SK-N-SH (cell line): Measurements from ENCODE around the gene TXNRD1.

Experiments
- CTCF ChIP-seq: fragments of 200-600 bp; sonication (generic); IDR thresholded peaks from 2 replicates; pipeline ENCODE4 v1.6.1; 2017; ENCODE audit warnings: antibody characterized with exemption, mild to moderate bottlenecking, moderate library complexity
- EP300 ChIP-seq, 2 experiments: IDR thresholded peaks; 2 replicates each; pipeline versions ENCODE4 v1.4.0 to v1.6.1; 2012; ENCODE audit warnings: borderline replicate concordance in 1 of 2, low read depth in 1 of 2, low read length in 1 of 2
- GABPA ChIP-seq: IDR thresholded peaks from 2 replicates; pipeline ENCODE4 v1.4.0; 2012; ENCODE audit warnings: low read depth, mild to moderate bottlenecking
- MAX ChIP-seq: IDR thresholded peaks from 2 replicates; pipeline ENCODE4 v1.4.0; 2012; ENCODE audit warnings: low read depth
- NRF1 ChIP-seq: IDR thresholded peaks from 2 replicates; pipeline ENCODE4 v1.6.1; 2012; ENCODE audit warnings: low read depth, mild to moderate bottlenecking, low read length
- PBX3 ChIP-seq: IDR thresholded peaks from 2 replicates; pipeline ENCODE4; 2012
- POLR2AphosphoS5 ChIP-seq: IDR thresholded peaks from 2 replicates; pipeline ENCODE4 v1.6.1; 2012; ENCODE audit warnings: low read depth, low read length
- REST ChIP-seq: IDR thresholded peaks from 2 replicates; pipeline ENCODE4 v1.6.1; 2012; ENCODE audit warnings: mild to moderate bottlenecking, low read depth, low read length, moderate library complexity
- SIN3A ChIP-seq: IDR thresholded peaks from 2 replicates; pipeline ENCODE4 v1.6.1; 2012; ENCODE audit warnings: low read depth, mild to moderate bottlenecking, low read length, moderate library complexity, borderline replicate concordance
- SMC3 ChIP-seq: IDR thresholded peaks from 2 replicates; pipeline ENCODE4 v1.6.1; 2012; ENCODE audit warnings: low read depth, low read length, improper control_type of control experiment

GRCh38 chr12:104317538-104318210, 102.1 kb downstream of the TXNRD1 start:
- TF ChIP-seq SMC3 (no peak), CTCF (no peak), POLR2AphosphoS5 (no peak), EP300 (IDR thresholded peaks at IDR 0.05; ENCODE audit: borderline replicate concordance in 1 of 2, low read depth in 1 of 2, low read length in 1 of 2) (no peak), PBX3 (no peak), NRF1 (no peak), REST (no peak), GABPA (no peak), MAX (no peak), SIN3A (no peak)
